ENCODE measurements around the gene ALDH1L1.

ALDH1L1 gene

DNA sequence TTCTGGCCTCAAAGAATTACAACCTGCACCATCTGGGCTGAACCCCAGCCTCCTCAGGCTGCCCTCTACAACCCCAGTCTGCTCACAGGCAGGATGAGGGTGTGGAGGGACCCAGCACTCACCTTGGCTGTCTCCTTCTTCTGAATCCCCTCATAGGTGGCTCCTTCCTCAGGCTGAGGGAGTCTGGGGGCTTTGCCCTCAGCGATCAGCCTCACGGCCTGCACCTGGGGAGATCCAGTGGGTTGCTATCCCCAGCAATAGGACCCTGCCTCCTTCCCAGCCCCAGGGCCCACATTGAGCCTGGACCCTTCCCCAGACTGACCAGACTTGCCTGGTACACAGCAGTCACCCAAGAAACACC, 25.1 kb downstream of the ALDH1L1 start:
- DNase-seq = no peak

- DNase-seq = no peak
Measured at GRCh38 chr3:126154391-126155279, 25.8 kb downstream of the ALDH1L1 start.

- no peak for DNase-seq
Measured at GRCh38 chr3:126153695-126154360, 26.6 kb downstream of the ALDH1L1 start.

- no peak for DNase-seq
Measured at GRCh38 chr3:126152901-126153694, 27.3 kb downstream of the ALDH1L1 start.

- DNase-seq = no peak
Measured at GRCh38 chr3:126152458-126152857, 27.9 kb downstream of the ALDH1L1 start.

- no peak for DNase-seq
Measured at GRCh38 chr3:126151562-126152302, 28.7 kb downstream of the ALDH1L1 start.

DNA sequence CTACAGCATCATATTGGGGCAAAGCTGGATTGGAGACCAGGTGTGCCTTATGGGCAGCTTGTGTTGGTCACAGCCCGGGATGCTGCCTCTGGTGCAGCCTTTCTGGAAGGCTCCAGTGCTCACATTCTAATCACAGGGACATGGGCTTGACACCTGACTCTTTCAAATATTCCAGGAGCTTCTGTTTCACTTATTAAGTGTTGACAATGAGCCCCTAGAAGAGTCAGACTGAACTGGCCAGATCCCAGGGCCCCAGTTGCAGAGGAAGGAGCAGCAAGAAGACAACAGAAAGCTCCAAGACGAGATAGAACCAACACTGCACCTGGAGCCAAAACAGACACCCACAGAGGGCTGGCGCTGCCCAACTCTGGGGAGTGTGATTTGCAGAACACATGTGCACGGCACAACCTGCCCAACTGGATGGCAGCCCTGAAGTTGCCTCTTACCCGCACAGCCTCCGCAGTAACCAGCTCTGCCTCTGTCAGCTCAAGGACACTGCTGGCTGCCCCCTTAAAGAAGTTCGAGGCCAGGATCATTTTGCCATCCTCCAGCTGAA, 30.3 kb downstream of the ALDH1L1 start:
- DNase-seq = no peak

- DNase-seq = no peak
Measured at GRCh38 chr3:126149256-126149902, 31.0 kb downstream of the ALDH1L1 start.

GRCh38 chr3:126147932-126148683, 32.3 kb downstream of the ALDH1L1 start:
- no peak for DNase-seq

DNA sequence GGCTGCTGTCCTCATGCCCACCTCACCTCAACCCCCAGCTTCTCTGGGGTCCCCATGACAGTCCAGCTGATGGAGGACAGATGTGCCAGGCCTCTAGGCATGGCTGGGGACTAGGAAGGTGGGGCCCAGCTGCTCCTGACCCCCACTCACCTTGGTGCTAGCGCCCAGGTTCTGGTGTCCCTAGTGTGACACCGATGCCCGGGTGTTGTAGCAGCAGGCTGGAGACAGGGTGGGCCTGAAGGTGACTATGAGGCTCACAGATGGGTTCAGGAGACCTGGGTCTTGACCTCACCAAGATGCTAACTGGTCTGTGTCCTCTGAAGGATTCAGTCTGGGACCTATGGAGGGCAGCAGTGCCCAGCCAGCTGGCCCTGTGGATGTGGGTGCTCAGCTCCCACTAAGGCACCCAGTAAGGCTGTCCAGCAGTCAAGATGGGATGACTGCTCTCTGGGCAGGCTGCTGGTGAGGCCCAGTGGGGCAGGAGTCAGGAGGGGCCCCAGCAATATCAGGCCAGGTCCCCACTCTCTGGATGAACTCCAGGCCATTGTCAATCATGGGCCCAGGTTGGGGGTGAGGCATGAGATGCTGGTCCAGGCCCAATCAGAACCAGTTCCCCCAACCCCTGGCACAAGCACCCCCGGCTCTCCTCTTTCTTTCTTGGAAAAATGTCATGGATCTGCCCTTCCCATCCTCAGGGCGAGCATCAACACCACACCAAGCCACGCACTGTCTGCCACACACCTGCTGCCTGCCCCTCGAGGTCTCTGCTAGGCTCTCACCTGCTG, 33.0 kb downstream of the ALDH1L1 start:
- no peak for DNase-seq

DNA sequence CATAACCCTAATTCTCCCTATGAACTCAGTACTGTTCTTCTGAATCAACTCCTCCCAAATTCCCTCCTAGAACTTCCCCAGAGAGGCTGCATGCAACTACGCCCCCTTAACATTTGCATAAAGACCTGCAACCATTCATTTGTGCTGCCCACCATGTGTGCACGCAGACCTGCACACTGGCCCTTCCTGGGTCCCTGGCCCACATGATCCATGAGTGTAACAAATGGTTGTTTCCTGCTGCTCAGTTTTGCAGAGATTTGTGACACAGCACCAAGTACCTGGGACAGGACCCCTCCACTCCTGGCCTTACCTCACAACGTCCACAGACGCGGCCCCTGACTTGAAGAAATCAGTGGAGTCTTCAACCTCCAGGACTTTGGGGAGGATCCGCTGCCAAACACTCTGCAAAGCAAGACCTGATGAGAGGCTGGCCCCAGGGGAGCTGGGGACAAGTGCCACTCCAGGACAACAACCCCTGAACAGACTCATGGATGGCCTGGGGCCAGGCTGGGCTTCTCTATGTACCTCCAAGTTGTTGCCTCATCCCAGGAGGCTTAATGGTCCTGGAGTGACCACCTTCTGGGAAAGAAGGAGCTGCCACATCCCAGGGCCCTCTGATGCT, 33.8 kb downstream of the ALDH1L1 start:
- no peak for DNase-seq

DNA sequence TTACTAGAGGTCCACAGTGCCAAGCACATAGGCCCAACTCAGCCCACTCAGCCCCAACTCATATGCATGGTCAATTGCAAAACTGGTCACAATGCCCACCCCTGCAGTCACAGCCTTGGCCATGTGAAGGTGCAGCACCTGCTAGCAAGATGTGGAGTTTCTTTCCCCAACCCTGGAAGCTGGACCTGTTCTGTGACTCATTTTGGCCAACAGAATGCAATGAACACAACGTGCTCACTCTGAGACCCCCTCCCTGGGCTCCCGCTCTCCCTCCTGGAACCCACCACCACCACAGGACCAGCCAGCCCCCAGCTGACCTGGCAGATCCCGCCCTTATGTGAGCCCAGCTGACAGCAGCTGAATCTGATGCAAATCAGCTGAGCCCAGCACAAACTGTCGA, 34.4 kb downstream of the ALDH1L1 start:
- DNase-seq = no peak

DNA sequence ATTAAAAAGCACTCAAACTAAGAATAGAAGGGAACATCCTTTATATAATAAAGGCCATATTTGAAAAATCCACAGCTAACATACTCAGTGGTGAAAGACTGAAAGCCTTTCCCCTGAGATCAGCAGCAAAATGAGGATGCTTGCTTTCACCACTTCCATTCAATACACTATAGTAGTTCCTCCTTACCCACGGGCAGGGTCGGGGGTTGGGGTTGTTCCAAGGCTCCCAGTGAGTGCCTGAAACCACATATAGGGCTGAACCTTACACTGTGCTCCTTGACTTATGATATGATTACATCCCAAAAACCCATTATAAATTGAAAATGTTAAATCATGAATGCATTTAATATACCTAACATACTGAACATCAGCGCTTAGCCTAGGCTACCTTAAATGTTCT, 37.7 kb downstream of the ALDH1L1 start:
- DNase-seq = no peak

DNA sequence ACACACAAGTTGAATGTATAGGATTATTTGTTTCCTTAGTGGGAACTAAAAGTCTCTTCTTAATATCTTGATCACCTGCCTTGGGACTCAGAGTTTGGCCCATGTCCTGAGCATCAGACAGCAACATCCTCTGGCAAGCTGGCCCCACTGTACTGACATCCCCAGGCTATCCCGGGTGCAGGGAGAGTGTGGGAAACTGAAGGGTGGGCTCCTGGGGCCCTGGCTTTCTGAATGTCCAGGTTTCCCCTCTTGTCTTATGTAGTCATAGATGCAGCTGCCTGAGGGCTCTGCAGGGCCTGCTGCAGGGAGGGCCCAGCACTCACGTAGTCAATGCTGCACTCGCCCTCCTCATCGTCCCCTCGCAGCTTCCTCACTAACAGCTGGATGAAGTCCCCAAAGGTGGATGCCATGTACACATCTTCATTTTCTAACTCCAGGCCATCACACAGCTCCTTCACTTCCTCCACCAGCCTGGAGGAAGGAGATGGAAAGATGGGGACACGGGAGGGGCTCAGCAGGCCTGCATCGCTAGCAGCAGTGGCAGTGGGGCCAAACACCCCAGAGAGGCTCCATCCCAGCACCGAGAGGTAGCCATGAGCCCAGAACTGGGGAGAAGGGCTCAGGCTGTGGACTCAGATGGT, 42.8 kb downstream of the ALDH1L1 start:
- DNase-seq = no peak

GRCh38 chr3:126136428-126137220, 43.8 kb downstream of the ALDH1L1 start:
- DNase-seq = no peak

DNA sequence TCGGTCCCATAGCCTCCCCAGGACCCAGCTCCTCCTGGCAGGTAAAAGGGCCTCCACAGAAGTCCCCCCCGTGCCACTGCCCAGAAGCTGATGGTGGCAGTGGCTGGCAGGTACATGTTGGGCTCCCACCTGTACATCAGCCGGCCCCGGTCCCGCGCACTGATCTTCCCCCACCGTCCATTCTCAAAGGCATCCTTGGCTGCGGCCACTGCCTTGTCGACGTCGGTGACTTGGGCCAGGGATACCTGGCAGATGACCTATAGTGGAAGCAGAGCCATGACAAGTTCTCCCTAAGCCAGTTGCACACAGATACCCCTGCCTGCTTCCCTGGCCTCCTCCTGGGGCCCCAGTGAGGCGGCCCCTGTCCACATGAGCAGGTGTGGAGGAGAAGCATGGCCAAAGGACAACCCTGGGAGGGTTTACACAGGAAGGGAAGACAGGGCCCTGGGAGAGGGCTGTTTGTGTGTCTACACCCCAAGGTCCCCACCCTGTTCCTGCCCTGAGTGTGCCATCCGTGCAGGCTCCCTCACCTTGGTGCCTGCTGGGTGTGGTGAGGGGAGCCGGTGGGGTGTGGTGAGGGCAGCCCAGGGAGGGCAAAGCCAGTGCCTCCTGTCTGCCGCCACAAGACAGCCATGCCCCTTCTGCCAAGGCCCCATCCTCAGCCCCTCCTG, 44.8 kb downstream of the ALDH1L1 start:
- no peak for DNase-seq

- no peak for DNase-seq
Measured at GRCh38 chr3:126135071-126135405, 45.3 kb downstream of the ALDH1L1 start.

Measured in hypothalamus (tissue), 51 donors.